Measurements from ENCODE around the gene MPRIP.

The MPRIP gene

GRCh38 chr17:17204041-17204591 lies 161.9 kb downstream of the MPRIP start:
- no peak overlapping the region for H3K4me3 ChIP-seq (ENCODE audit: low read depth, low read length)

GRCh38 chr17:17204635-17205231 lies 162.5 kb downstream of the MPRIP start:
- peak overlapping the region; percentile 81 for H3K4me3 ChIP-seq (ENCODE audit: low read depth, low read length)
- no peak for TF ChIP-seq CTCF (IDR thresholded peaks at IDR 0.05; ENCODE audit: borderline replicate concordance, insufficient read depth, low read depth, low read length)

More at GRCh38 chr17:17204041-17204591, 161.9 kb downstream of the MPRIP start:
- no peak for TF ChIP-seq CTCF (IDR thresholded peaks at IDR 0.05; ENCODE audit: borderline replicate concordance, insufficient read depth, low read depth, low read length)

GRCh38 chr17:17205368-17206123 lies 163.3 kb downstream of the MPRIP start:
- peak overlapping the region; percentile 81 for H3K4me3 ChIP-seq (ENCODE audit: low read depth, low read length)
- TF ChIP-seq CTCF (IDR thresholded peaks at IDR 0.05; ENCODE audit: borderline replicate concordance, insufficient read depth, low read depth, low read length) = no peak

GRCh38 chr17:17206124-17206912 lies 164.1 kb downstream of the MPRIP start, which contains the start of gene PLD6:
PLD6 (minus strand) TSS chr17:17206333; CDS start chr17:17206286, 47 bp downstream.
- no peak for TF ChIP-seq CTCF (IDR thresholded peaks at IDR 0.05; ENCODE audit: borderline replicate concordance, insufficient read depth, low read depth, low read length)
- H3K4me3 ChIP-seq (ENCODE audit: low read depth, low read length) = peak within 1 kb of the TSS; percentile 81

GRCh38 chr17:17206913-17207335 lies 164.7 kb downstream of the MPRIP start:
- TF ChIP-seq CTCF (IDR thresholded peaks at IDR 0.05; ENCODE audit: borderline replicate concordance, insufficient read depth, low read depth, low read length) = no peak
- no peak overlapping the region for H3K4me3 ChIP-seq (ENCODE audit: low read depth, low read length)

GRCh38 chr17:17207998-17208397 lies 165.7 kb downstream of the MPRIP start:
- no peak overlapping the region for H3K4me3 ChIP-seq (ENCODE audit: low read depth, low read length)
- TF ChIP-seq CTCF (IDR thresholded peaks at IDR 0.05; ENCODE audit: borderline replicate concordance, insufficient read depth, low read depth, low read length) = no peak
